HTR-8/SVneo (cell line): ENCODE measurements around the gene PLEKHO1.

Source experiments
- DNase-seq: peaks from one replicate; pipeline ENCODE4 v3.0.0; 2011; ENCODE audit warnings: low spot score, mixed read lengths; ENCODE audit not compliant: insufficient read length
- FAIRE-seq: peaks from 2 replicates; lab custom pipeline; 2011; peaks lifted over from hg19 to GRCh38; lab: Jason Lieb, UNC

PLEKHO1 gene

DNA sequence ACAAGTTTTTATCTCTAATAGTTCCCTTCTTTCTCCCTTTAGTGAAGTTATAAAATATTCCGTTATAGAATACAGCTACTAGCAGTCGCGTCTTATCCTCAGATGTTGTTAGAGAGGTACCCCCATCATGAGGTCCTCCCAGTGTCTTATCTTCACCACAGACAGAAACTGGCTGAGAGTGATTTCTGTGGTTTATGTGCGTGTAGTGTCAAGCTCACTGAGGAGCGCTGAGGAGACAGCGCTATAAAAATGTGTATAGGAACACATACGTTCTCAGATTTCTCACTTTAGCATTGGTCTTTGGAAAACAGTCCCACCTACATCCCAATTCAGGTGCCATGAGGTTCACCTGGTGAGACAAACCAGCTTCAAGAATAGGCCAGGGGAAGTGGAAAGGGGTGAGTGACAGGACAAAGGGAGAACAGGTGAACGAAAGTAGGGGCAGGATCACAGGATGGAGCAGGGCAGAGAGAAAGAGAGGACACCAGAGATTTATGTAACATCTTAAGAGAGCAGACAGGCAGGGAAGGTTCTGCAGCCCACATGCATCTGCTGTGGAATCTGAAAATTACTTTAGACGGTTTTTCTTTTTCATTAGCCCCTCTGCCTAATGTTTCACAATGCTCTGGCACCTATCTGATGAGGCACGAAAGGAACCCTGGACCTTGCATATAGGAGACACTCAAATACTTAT is 2.7 kb upstream of the PLEKHO1 start:
- no peak for FAIRE-seq
- no peak for DNase-seq

GRCh38 chr1:150148837-150149270 is 862 bp upstream of the PLEKHO1 start:
- DNase-seq (no peak), FAIRE-seq (no peak)

GRCh38 chr1:150150133-150151021 is 661 bp downstream of the PLEKHO1 start:
- FAIRE-seq (no peak), DNase-seq (no peak)

DNA sequence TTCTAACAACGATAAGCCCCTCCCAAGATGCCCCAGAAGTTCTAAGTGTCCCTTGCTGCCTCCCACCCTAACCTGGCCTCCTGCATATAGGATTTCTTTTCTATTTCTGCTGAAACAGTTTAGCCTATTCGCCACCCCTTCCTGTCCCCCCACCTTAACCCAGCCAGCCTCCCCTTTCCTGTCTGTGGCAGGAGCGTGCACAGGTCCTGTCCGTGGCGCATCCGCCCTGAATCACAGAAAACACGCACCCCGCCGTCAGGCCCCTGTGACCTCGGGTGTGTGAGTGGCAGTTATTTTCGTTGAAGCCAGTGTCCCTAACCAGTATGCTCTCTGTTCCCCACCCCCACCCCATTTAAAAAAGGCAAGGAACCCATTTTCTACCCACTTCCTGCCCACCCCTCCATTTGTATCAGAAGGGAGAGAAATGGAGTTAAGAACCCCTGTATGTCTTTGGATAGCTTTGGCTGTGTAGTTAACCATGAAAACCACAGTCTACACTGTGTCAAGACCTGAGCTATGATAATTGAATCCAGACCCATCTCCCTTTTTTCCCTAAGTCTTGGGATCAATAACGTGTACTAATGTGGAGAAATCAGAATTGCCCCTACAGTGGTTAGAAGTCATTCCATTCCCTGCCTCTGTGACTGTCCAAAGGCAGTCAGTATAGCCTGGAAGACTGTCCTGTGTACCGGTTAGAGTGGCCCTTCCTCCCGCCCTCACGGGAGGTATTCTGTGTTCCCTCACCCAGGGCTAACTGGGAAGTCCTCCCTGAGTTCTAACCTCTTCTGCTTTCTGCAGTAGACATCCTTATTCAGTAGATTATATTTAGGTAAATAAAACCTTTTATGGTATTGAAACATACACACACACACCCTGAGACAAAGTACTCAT is 1.8 kb downstream of the PLEKHO1 start:
- FAIRE-seq (no peak), DNase-seq (no peak)

DNA sequence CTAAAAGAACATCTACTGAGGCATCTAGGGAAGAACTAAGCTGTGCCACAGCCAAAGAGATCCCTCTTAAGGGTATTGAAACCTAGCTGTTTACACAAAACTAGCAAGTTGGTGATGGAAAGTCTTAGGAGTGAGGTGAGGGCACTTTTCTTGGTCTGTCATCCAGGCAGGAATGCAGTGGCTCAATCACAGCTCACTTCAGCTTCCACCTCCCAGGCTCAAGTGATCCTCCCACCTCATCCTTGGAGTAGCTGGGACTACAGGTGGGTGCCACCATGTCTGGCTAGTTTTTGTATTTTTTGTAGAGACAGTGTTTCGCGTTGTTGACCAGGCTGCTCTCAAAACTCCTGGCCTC is 2.4 kb downstream of the PLEKHO1 start:
- DNase-seq = no peak
- no peak for FAIRE-seq

DNA sequence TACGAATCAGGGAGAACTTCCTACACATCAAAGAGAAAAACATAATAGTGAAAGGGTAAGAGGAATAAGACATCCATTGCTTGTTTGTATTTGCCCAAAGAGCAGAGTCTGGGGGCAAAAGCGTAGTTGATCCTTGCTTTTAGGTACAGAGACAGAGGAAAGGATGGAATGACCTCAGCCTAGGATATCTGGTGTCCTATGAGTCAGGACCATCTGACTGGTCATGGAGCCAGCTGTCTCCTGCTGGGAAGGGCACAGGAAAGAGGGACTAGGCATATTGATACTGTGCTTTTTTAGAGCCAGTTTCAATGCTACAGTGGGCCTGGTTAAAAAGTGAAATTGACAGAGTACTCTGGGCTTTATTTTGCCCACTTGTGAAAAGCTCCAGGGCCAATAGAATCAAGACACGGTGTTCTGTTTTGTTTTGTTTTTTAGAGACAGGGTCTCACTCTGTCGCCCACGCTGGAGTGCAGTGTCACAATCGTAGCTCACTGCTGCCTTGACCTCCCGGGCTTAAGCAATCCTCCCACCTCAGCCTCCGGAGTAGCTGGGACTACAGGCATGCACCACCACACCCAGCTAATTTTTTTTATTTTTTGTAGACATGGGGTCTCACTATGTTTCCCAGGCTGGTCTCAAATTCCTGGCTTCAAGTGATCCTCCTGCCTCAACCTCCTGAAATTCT is 3.2 kb downstream of the PLEKHO1 start:
- no peak for DNase-seq
- FAIRE-seq = no peak

- FAIRE-seq = no peak
Observed at GRCh38 chr1:150154143-150154542, 4.4 kb downstream of the PLEKHO1 start.

GRCh38 chr1:150155413-150156071 is 5.8 kb downstream of the PLEKHO1 start:
- DNase-seq = no peak
- FAIRE-seq = no peak

More at GRCh38 chr1:150154143-150154542, 4.4 kb downstream of the PLEKHO1 start:
- no peak for DNase-seq

DNA sequence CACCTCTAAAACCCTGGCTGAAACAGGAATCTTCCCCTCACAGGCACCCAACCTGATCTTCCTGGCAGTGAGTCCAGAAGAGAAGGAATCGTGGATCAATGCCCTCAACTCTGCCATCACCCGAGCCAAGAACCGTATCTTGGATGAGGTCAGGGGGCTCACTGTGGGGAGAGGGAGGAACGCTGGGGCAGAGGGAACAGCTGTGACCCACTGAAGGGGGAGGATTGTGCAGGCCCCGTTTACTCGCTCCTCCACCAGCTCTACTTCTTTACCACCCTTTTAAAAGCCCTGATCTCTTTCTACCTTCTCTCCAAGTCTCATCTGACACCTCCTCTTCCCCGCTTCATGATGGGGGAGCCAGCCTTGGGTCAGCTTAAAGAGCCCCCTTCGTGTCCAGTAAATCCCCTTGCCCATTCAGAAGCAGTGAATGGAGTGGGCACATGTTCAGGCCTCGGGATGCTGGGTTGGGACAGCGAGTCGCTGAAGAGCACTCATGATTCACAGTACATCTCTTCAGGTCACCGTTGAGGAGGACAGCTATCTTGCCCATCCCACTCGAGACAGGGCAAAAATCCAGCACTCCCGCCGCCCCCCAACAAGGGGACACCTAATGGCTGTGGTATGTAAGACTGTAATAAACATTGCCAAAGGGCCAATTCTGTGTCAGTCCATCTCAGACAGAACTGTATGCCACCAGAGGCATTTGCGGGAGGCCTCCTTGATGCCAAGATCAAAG is 7.3 kb downstream of the PLEKHO1 start:
- DNase-seq (no peak), FAIRE-seq (no peak)

GRCh38 chr1:150159550-150159949 is 9.8 kb downstream of the PLEKHO1 start:
- DNase-seq (no peak), FAIRE-seq (no peak)

DNA sequence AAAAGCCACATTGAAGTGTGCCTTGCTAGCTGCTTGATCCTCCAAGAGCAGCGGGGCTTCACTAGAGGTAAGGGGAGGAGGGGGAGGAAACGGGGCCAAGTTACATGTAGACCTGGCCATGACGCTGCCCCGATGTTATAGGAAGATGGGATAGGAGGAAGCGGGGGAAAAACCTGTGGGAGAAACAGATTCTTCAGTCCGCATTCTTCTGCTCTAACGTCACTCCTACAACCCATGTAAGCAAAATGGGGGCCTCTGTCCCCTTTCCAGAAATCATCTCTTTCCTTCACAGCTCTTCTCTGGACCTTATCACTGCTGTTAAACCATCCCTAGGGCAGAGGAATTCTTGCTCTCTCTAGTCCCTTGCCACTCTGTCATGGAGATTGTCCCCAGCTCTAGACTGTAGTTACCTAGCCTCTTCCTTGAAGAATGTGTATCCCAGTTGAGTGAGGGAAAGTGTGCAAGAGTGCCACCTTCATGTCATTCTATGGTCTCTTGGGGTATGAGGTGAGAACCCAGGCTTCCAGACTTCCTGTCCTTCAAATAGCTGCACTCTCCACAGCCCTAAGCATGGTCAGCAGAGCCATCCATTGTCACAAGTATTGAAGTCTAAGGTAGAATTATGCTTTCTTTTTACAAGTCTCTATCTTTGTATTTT is 11.4 kb downstream of the PLEKHO1 start:
- DNase-seq = no peak
- no peak for FAIRE-seq

DNA sequence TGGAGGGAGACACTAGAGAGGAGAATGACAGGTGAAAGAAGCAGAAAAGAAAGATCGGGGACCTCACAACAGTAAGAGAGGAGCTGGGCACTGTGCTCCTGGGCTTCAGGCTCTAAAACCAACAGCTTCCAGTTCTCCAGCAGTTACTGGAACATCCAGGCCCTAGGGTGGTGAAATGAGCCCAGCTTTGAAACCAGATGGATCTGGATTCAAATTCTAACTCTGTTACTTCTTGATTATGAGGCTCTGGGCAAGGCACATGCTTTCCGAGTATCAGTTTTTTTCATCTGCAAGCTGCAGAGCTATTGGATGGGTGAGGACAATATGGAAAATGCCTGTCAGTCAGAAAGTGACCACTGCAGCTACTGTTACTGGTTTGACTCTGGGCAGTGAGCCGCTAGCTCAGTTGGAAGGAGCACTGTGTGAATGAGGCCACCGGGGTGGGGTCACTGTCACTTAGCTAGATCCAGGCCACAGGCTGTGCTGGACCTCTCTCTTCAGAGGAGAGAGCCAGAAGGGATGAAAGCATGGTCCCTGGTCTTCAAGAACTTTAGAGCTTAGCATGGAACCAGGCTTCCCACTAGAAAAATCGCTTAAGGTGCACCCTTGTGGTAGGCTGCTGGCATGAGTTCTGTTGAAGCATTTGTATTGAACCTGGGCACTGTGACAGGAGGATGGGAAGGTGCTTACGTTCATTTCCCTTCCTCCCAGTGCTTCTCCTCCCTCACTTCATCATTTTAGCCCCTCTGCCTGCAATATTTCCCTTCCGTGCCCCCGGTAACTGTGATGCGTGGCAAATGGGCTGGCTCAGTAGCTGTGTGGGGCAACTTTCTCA is 12.2 kb downstream of the PLEKHO1 start:
- FAIRE-seq (no peak), DNase-seq (no peak)

GRCh38 chr1:150162582-150162861 is 12.8 kb downstream of the PLEKHO1 start:
- DNase-seq (no peak), FAIRE-seq (no peak)

DNA sequence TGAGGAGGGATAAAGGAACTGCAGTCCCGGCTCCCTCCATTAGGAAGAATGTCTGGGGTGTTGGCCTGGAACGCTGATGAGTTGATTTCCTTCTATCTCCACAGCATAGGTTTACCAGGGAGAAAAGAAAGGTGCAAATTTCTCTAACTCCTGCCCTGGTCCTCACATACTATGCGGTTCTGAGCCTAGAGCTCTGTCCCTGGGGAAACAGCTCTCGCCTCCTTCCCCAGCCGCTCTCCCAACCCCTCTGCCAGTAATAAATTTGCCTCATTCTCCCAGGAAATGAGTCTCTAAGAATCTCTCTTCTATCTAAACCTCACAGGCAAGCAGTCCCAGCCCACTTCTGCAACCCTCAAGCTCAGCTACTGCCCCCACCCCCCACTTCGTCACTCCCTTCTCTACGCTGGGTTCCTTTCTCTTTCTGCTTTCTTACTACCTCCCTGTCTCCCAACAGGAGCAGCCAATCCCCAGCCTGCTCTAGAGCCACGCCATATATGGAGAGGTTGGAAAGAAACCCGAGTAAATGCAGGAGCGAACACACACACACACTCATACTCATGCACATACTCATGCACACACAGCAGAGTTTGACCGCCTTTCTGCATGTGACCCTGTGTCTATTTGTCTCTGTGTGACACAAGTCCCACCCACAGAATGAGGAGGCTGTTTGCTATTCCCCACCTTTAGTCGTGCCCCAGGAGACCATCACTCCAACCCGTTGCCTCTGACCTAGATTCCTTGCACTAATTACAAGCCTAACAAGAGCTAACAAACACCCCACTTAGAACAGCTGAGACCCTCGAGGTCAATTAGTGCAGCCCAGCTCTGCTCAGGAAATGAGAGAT is 13.4 kb downstream of the PLEKHO1 start:
- DNase-seq (peak; percentile 66), FAIRE-seq (no peak)

- DNase-seq (no peak), FAIRE-seq (no peak)
Observed at GRCh38 chr1:150164224-150164623, 14.5 kb downstream of the PLEKHO1 start.

- DNase-seq (no peak), FAIRE-seq (no peak)
Observed at GRCh38 chr1:150164779-150165178, 15.1 kb downstream of the PLEKHO1 start.
